Tongue (tissue), 2 donors: ENCODE results near the gene IQCB1. TPM values are rescaled to one million over a fixed set of nuclear protein-coding genes. Genes with fewer than 3 reads are reported as not detected.
"Not testable (repeated sequence)": the region's sequence is repeated elsewhere in the genome, so short reads cannot be mapped to it uniquely, and the experiment has no call there.

Source experiments
- DNase-seq: peaks from one replicate; pipeline ENCODE4 v3.0.0-alpha.2; 2015
- total RNA-seq: library from RNA; depleted of rRNA; stranded (reverse); fragments of >200 nt; gene quantifications from one replicate; pipeline ENCODE4 v1.2.3, GENCODE V29; 2014

The IQCB1 gene
- total RNA-seq, 1 donor from 2014 or later = 24.7 TPM

DNA sequence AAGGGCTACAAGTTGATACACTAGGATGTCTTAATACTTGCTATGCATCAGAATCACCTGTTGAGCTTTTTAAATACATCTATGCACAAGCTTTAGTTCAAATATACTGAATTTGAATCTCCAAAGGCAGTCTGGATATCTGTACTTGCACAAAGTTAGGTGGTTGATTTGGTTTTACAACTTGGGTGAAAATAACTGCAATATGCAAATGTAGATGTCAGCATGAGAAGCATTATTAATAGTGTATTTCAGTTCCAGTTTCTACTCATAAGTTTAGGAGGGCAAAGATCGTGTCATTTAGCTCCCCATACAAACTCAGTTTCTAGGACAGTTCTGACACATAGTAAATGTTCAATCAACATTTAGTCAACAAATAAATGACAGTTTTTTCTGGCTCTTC, 25.6 kb downstream of the IQCB1 start:
- DNase-seq = no peak

GRCh38 chr3:121803771-121804320, 31.0 kb downstream of the IQCB1 start:
- no peak for DNase-seq

DNA sequence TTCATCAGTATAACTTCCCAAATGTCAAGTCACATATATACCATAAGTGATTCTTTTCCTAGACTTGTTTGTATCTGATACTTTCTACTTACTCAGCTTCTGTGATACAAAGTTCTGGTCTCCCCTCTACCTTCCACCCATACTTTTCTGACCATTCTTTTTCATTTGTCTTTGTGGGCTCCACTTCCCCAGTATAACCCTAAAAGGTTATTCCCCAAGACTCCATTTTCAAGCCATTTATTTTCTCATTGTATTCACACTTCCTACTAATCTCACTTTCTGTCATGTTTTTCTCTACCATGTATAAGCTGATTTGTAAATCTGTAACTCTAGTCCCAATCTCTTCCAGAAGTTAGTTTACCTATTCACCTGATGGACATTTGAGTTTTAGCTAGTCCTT, 34.0 kb downstream of the IQCB1 start:
- DNase-seq = no peak

DNA sequence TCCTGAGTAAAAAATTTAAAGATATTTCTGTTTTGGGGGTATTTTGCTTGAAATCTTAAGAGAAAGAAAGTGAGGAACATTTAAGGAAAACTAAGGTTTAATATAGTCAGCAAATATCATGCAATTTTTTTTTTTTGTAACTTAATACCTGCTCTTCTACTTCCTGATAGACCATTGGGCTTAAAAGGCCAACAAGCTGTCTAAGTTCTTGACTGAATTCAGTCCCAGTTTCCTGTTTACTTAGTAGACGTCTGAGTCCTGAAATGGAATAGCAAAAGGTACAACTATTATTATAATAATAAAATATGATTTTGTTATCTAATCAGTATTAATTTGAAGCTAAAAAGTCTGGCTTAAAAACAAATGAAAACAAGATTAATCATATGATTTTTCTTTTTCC, 37.9 kb downstream of the IQCB1 start:
- no peak for DNase-seq

- no peak for DNase-seq
These were observed 40.4 kb downstream of the IQCB1 start for GRCh38 chr3:121794264-121794983.

- DNase-seq = no peak
These were observed 41.8 kb downstream of the IQCB1 start for GRCh38 chr3:121793078-121793477.

- DNase-seq = no peak
These were observed 48.4 kb downstream of the IQCB1 start for GRCh38 chr3:121786485-121786884.

- DNase-seq = not testable (repeated sequence)
These were observed 52.1 kb downstream of the IQCB1 start for GRCh38 chr3:121782784-121783183.

DNA sequence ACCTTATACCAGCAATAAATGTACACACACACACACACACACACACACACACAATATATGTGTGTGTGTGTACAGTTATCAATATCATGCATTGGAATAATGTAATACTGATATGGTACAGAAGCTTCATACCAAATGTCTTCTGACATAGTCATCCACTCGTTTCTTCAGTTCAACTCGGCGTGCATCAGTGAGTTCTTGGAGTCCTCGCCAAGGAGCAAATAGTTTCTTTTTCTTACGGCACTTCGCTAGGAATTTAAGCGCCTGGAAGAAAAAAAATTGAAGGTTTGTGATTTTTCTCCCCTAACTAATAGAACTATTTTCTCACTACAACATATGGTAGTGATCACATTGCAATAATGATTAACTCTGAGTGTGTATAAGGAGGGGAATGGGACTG, 53.2 kb downstream of the IQCB1 start:
- no peak for DNase-seq

DNA sequence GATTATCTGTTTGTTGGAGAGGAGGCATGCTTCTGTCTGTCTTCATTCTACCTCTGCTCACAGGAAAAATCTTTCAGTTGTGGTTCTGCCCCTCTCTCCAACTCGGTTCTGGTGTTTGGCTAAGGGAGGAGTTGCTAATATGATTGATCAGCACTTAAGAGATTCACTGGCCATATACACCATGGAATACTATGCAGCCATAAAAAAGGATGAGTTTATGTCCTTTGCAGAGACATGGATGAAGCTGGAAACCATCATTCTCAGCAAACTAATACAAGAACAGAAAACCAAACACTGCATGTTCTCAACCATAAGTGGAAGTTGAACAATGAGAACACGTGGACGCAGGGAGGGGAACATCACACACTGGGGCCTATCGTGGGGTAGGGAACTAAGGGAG, 59.8 kb downstream of the IQCB1 start:
- not testable (repeated sequence) for DNase-seq

- no peak for DNase-seq
These were observed 65.6 kb downstream of the IQCB1 start for GRCh38 chr3:121769246-121769645.

GRCh38 chr3:121768452-121768851, 66.4 kb downstream of the IQCB1 start:
- DNase-seq = no peak

DNA sequence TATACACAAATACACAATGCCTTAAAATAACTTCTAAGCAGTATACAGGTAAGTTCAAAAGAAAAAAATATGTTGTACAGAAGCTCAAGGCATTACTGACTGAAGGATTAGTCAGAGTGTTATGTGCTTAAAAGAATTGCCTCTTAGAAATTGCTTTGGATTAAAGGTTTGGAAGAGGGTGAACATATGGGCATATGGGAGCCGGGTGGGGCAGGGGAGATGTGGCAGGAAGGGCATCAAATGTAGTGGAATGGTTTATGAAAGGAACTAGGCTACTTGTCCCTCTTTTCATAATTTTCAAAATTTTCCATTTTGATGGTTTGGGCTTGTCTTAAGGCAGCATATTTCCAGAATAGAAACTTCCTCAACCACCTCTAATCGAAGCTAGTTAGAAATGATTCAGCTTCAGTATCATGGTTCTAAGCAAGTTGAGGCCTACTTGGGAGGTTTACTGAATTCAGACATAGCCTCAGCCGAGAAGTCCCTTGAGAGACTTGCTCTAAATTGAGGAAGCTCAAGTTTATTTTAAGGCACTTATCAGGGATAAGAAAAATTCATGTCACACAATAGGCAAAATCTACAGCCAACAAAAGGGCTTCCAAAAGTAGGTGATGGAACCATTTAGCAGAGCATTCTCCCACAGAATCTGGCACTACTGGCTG, 75.2 kb downstream of the IQCB1 start:
- DNase-seq = no peak

- no peak for DNase-seq
These were observed 76.0 kb downstream of the IQCB1 start for GRCh38 chr3:121758727-121759450.

DNA sequence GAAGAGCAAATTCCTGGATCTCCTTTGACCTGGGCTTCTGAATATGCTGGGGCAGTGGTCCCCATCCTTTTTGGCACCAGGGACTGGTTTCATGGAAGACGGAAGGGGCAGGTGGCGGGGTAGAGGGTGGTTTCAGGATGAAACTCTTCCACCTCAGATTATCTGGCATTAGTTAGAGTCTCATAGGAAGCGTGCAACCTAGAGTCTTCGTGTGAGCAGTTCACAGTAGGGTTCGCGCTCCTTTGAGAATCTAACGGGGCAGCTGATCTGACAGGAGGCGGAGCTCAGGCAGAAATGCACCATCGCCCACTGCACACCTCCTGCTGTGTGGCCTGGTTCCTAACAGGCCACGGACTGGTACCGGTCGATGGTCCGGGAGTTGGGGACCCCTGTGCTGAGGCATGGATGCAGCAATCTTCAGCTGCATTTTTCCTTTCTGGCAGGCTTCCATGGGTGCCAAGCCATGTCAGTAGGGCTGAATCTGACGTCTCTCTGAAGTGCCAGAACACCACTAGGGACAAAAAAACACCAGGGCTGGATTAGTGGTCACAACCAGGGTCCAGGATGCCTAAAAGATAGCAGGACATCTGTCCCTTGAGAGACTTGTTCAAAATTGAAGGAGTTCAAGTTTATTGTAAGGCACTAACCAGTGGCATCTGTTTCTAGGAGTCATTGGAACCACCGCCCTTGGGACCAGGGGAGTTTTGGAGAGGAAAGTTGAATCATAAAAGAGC, 76.9 kb downstream of the IQCB1 start:
- no peak for DNase-seq

- peak; percentile 79 for DNase-seq
These were observed 77.6 kb downstream of the IQCB1 start for GRCh38 chr3:121757087-121757811.

DNA sequence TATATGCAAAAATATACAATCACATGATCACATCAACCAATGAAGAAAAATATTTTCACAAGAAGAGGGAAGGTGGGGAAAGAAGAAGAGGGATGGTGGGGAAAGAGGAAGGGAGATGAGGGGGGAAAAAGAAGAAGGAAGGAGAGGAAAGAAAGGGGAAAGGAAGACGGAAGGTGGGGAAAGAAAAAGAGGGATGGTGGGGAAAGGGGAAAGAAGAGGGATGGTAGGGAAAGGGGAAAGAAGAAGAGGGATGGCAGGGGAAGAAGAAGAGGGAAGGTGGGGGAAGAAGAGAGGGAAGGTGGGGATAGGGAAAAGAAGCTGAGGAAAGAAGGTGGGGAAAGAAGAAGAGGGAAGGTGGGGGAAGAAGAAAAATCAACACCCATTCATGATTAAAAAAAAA, 82.1 kb downstream of the IQCB1 start:
- no peak for DNase-seq

DNA sequence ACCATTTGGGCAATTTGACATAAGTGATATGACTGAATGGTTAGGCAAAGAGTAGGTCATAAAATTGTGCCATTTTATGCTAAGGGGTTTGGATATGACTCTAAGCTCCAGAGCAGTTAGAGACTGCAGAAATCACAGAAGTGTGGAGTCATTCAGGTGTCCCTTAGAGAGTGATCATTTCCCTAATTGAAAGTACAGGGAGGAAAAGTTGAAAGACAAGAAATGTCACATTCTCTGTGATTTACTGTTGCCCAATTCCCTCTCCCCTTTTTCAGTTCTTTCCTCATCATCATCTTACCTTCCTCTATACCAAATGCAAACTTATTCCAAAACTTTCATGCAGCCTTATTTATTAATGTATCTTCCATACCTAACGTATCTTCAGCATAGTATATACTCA, 82.6 kb downstream of the IQCB1 start:
- DNase-seq = no peak

DNA sequence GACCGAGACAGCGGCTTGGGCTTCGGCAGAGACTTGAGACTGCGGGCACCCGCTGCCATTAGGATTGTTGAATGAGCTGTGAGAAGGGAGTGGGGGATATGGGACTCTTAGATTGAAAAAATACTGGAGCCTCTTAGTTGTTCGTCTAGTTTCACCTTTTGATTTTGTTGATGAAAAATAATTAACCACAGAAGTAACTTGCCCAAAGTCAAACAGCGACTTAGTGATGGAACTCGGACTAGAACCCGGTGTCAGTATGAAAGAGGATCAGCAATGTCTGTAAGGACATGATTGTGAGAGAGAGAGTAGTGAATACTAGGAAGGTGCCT, 84.8 kb downstream of the IQCB1 start:
- DNase-seq = no peak

GRCh38 chr3:121749276-121750086, 85.4 kb downstream of the IQCB1 start, which contains the start of gene GOLGB1:
Gene GOLGB1, minus strand, starts transcription at chr3:121749741. Its CDS starts 18,770 bp downstream, at chr3:121730971.
- peak; percentile 99 for DNase-seq
